AML-193 (cell line): ENCODE measurements around the gene SLC43A1.
A peak's percentile ranks its signal among the peaks of the same experiment; 100 is the strongest.

ENCODE experiments used
- DNase-seq, 2 experiments: peaks; one replicate each; lab custom pipeline; 2025; lab: John Stamatoyannopoulos, UW

The SLC43A1 gene

GRCh38 chr11:57497303-57498247, 17.9 kb downstream of the SLC43A1 start:
- no peak for DNase-seq

GRCh38 chr11:57496109-57496820, 19.2 kb downstream of the SLC43A1 start:
- no peak for DNase-seq

- no peak for DNase-seq
These were observed 21.7 kb downstream of the SLC43A1 start for GRCh38 chr11:57493507-57494503.

GRCh38 chr11:57491371-57492061, 24.0 kb downstream of the SLC43A1 start:
- DNase-seq = peak; percentile 49 to 53

- no peak for DNase-seq
These were observed 24.9 kb downstream of the SLC43A1 start for GRCh38 chr11:57490456-57491248.

- no peak for DNase-seq
These were observed 27.4 kb downstream of the SLC43A1 start for GRCh38 chr11:57487920-57488659.

- DNase-seq = no peak
These were observed 28.3 kb downstream of the SLC43A1 start for GRCh38 chr11:57487021-57487778.

GRCh38 chr11:57485217-57485990, 30.1 kb downstream of the SLC43A1 start:
- peak; percentile 60 to 62 for DNase-seq

GRCh38 chr11:57484141-57484710, 31.3 kb downstream of the SLC43A1 start:
- DNase-seq = peak; percentile 61 to 69

- no peak for DNase-seq
These were observed 32.0 kb downstream of the SLC43A1 start for GRCh38 chr11:57483562-57483918.

GRCh38 chr11:57482782-57483561, 32.5 kb downstream of the SLC43A1 start:
- no peak for DNase-seq

- no peak for DNase-seq
These were observed 33.4 kb downstream of the SLC43A1 start for GRCh38 chr11:57481915-57482781.

GRCh38 chr11:57481315-57481714, 34.2 kb downstream of the SLC43A1 start:
- DNase-seq = no peak

GRCh38 chr11:57480409-57481137, 34.9 kb downstream of the SLC43A1 start:
- peak; percentile 60 to 79 for DNase-seq

- no peak for DNase-seq
These were observed 35.6 kb downstream of the SLC43A1 start for GRCh38 chr11:57479911-57480310.
